ENCODE results near the gene GIT1.

DNA sequence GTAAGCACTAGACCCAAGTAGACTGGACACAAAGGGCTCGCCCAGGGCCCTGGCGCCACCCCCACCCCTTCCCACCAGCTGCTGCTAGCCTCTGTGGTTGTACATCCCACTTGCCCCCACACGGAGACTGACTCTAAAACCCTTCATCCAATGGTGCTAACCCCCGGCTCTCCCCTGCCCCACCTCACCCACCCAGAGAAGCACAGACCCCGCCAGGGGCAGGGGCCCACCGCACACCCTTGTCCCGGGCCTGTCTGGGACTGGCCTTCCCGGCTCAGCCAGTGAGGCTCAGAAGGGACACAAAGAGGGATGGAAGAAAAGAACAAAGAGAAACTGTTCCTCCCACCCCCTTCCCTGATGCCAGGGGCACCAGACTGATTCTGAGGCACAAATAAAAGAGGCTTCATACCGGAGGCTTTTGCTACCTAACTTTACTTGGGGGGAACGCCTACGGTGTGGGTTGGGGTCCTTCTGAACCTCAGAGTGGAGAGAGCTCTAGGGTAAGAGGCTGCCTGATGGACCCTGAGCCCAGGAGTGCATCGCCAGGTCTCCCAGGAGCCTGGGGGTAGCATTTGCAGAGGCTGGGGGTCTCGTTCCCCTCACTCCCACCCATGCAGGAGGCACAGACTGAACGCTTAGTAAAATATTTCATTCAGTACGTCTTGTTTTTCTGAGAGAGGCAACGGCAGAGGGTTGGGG, 25.1 kb upstream of the GIT1 start:
- no peak for TF ChIP-seq TAF1 (IDR thresholded peaks at IDR 0.05; ENCODE audit: borderline replicate concordance, insufficient read depth, low read length)
- TF ChIP-seq POLR2AphosphoS5 (IDR thresholded peaks at IDR 0.05; ENCODE audit: low read depth, low read length): no peak
- TF ChIP-seq, protein P1, sequence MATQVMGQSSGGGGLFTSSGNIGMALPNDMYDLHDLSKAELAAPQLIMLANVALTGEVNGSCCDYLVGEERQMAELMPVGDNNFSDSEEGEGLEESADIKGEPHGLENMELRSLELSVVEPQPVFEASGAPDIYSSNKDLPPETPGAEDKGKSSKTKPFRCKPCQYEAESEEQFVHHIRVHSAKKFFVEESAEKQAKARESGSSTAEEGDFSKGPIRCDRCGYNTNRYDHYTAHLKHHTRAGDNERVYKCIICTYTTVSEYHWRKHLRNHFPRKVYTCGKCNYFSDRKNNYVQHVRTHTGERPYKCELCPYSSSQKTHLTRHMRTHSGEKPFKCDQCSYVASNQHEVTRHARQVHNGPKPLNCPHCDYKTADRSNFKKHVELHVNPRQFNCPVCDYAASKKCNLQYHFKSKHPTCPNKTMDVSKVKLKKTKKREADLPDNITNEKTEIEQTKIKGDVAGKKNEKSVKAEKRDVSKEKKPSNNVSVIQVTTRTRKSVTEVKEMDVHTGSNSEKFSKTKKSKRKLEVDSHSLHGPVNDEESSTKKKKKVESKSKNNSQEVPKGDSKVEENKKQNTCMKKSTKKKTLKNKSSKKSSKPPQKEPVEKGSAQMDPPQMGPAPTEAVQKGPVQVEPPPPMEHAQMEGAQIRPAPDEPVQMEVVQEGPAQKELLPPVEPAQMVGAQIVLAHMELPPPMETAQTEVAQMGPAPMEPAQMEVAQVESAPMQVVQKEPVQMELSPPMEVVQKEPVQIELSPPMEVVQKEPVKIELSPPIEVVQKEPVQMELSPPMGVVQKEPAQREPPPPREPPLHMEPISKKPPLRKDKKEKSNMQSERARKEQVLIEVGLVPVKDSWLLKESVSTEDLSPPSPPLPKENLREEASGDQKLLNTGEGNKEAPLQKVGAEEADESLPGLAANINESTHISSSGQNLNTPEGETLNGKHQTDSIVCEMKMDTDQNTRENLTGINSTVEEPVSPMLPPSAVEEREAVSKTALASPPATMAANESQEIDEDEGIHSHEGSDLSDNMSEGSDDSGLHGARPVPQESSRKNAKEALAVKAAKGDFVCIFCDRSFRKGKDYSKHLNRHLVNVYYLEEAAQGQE (IDR thresholded peaks at IDR 0.05; ENCODE audit: insufficient read depth in 1 of 2, low read depth in 2 of 2, low read length in 2 of 2): no peak
- TF ChIP-seq SIN3A (IDR thresholded peaks at IDR 0.05; ENCODE audit: borderline replicate concordance, insufficient read depth, low read length): no peak
- TF ChIP-seq FOXP2 (optimal IDR thresholded peaks at IDR 0.05; ENCODE audit: borderline replicate concordance, extremely low read depth, extremely low read length, insufficient read depth): no peak

All from PFSK-1 (cell line).